PC-9 (cell line): ENCODE data around the gene OR8G1. TPM values are rescaled to one million over a fixed set of nuclear protein-coding genes. Genes with fewer than 3 reads are reported as not detected.

Experiments used
- BruUV-seq: library from RNA; stranded (reverse); fragments of 400-500 nt; replicated peaks from 2 replicates; lab custom pipeline; 2021; lab: Mats Ljungman, UMichigan
- CTCF ChIA-PET: fragments of 300-600 bp; sonication (Branson Sonifier 250); formaldehyde crosslinking; loops from one replicate; lab custom pipeline; 2022; ENCODE audit warnings: antibody characterized with exemption; lab: Charles Lee
- POLR2A ChIA-PET: fragments of 300-600 bp; sonication (Branson Sonifier 250); formaldehyde crosslinking; loops from one replicate; lab custom pipeline; 2022; ENCODE audit warnings: antibody characterized with exemption; ENCODE audit not compliant: unreplicated experiment; lab: Charles Lee
- DNase-seq, 2 experiments: peaks; one replicate each; pipeline versions ENCODE4 v3.0.0 to v3.0.0-alpha.2; 2015 to 2022; ENCODE audit warnings: mixed read lengths in 1 of 2
- H2AFZ ChIP-seq: fragments of 200-600 bp; sonication (generic); 2 replicates; pipeline ENCODE4 v1.8.1; 2017; ENCODE audit warnings: antibody characterized with exemption
- H3F3A ChIP-seq: fragments of 200-600 bp; sonication (generic); 2 replicates; pipeline ENCODE4 v1.8.1; 2017; ENCODE audit warnings: antibody characterized with exemption, mild to moderate bottlenecking, low read depth; ENCODE audit not compliant: insufficient read depth
- H3K27ac ChIP-seq: fragments of 200-600 bp; sonication (generic); 2 replicates; pipeline ENCODE4 v1.6.1; 2016; ENCODE audit warnings: mixed run types
- H3K27me3 ChIP-seq: fragments of 200-600 bp; sonication (generic); 2 replicates; pipeline ENCODE4 v1.6.1; 2016; ENCODE audit warnings: low read depth, mixed run types; ENCODE audit not compliant: insufficient read depth
- H3K36me3 ChIP-seq: fragments of 200-600 bp; sonication (generic); 2 replicates; pipeline ENCODE4 v1.6.1; 2016; ENCODE audit warnings: low read depth, mixed run types
- H3K4me1 ChIP-seq: fragments of 200-600 bp; sonication (generic); replicated peaks from 2 replicates; pipeline ENCODE4 v1.6.1; 2016; ENCODE audit warnings: mixed run types; ENCODE audit not compliant: insufficient read depth
- H3K4me2 ChIP-seq: fragments of 200-600 bp; sonication (generic); 2 replicates; pipeline ENCODE4 v1.6.1; 2017; ENCODE audit warnings: mixed run types
- H3K4me3 ChIP-seq: fragments of 200-600 bp; sonication (generic); 2 replicates; pipeline ENCODE4 v1.6.1; 2016; ENCODE audit warnings: mixed run types
- H3K79me2 ChIP-seq: fragments of 200-600 bp; sonication (generic); 2 replicates; pipeline ENCODE4 v1.6.1; 2017; ENCODE audit warnings: low read depth, mixed run types
- H3K9me2 ChIP-seq: fragments of 200-600 bp; sonication (generic); 2 replicates; pipeline ENCODE4 v1.8.1; 2017; ENCODE audit warnings: mild to moderate bottlenecking; ENCODE audit not compliant: insufficient read depth
- H3K9me3 ChIP-seq: fragments of 200-600 bp; sonication (generic); 2 replicates; pipeline ENCODE4 v1.8.1; 2016; ENCODE audit warnings: low read depth; ENCODE audit not compliant: insufficient read depth
- H4K20me1 ChIP-seq: fragments of 200-600 bp; sonication (generic); 2 replicates; pipeline ENCODE4 v1.8.1; 2017; ENCODE audit not compliant: insufficient read depth
- CTCF ChIP-seq: fragments of 200-600 bp; sonication (generic); conservative IDR thresholded peaks from 2 replicates; pipeline ENCODE4 v1.6.1; 2017; ENCODE audit warnings: mixed run types, antibody characterized with exemption, mild to moderate bottlenecking, moderate library complexity
- EZH2 ChIP-seq: fragments of 200-600 bp; sonication (generic); IDR thresholded peaks from 2 replicates; pipeline ENCODE4 v1.8.0; 2017; ENCODE audit warnings: antibody characterized with exemption, low read depth
- intact Hi-C: fragments of 100-400 bp; cut with micrococcal nuclease; formaldehyde crosslinking; loops from one replicate; pipeline ENCODE4 v1.10.0; 2022; ENCODE audit not compliant: unreplicated experiment
- total RNA-seq: library from RNA; stranded (reverse); gene quantifications from 2 replicates; pipeline ENCODE4 v1.2.3, GENCODE V29; 2021

Gene OR8G1
- total RNA-seq, 1 experiment from 2014 or later: not detected

GRCh38 chr11:124204008-124204407, 36.9 kb upstream of the OR8G1 start:
- BruUV-seq: no TSS peak
- no peaks in the 10 kb centered on the region for H3K79me2 ChIP-seq
- ChIA-PET POLR2A (no interaction called here), CTCF (no interaction called here)
- H3K27me3 ChIP-seq: peaks cover 22% of the 10 kb centered on the region
- intact Hi-C loops: no loop called here
- no peaks in the 10 kb centered on the region for H4K20me1 ChIP-seq
- H3K4me2 ChIP-seq: no peak overlapping the region
- H3K9me3 ChIP-seq: no peaks in the 10 kb centered on the region
- H3K4me1 ChIP-seq: no peaks in the 10 kb centered on the region
- TF ChIP-seq CTCF (no peak), EZH2 (no peak)
- H3K4me3 ChIP-seq: no peak overlapping the region
- H3K27ac ChIP-seq: no peak overlapping the region
- no peak overlapping the region for H2AFZ ChIP-seq
- no peak for DNase-seq
- H3K9me2 ChIP-seq: no peaks in the 10 kb centered on the region
- H3K36me3 ChIP-seq: no peaks in the 10 kb centered on the region
- H3F3A ChIP-seq: no peaks in the 10 kb centered on the region

GRCh38 chr11:124207102-124207792, 33.6 kb upstream of the OR8G1 start:
- Histone ChIP-seq H3K36me3 (no peaks in the 10 kb centered on the region), H3F3A (no peaks in the 10 kb centered on the region), H2AFZ (no peak overlapping the region), H4K20me1 (no peaks in the 10 kb centered on the region), H3K4me3 (no peak overlapping the region), H3K9me3 (no peaks in the 10 kb centered on the region), H3K27ac (no peak overlapping the region), H3K4me2 (no peak overlapping the region), H3K79me2 (no peaks in the 10 kb centered on the region), H3K27me3 (peaks cover 15% of the 10 kb centered on the region), H3K9me2 (no peaks in the 10 kb centered on the region), H3K4me1 (no peaks in the 10 kb centered on the region)
- TF ChIP-seq CTCF (no peak), EZH2 (no peak)
- no peak for DNase-seq
- CTCF ChIA-PET: no interaction called here
- intact Hi-C loops: no loop called here
- no TSS peak for BruUV-seq
- POLR2A ChIA-PET: no interaction called here

GRCh38 chr11:124209824-124210357, 31.0 kb upstream of the OR8G1 start:
- no peaks in the 10 kb centered on the region for H3K36me3 ChIP-seq
- peaks cover 14% of the 10 kb centered on the region for H3K27me3 ChIP-seq
- no peak overlapping the region for H2AFZ ChIP-seq
- ChIA-PET CTCF (no interaction called here), POLR2A (no interaction called here)
- H4K20me1 ChIP-seq: no peaks in the 10 kb centered on the region
- DNase-seq: no peak
- H3K79me2 ChIP-seq: no peaks in the 10 kb centered on the region
- H3K4me3 ChIP-seq: no peak overlapping the region
- no peaks in the 10 kb centered on the region for H3K9me2 ChIP-seq
- no peaks in the 10 kb centered on the region for H3K4me1 ChIP-seq
- intact Hi-C loops: no loop called here
- TF ChIP-seq CTCF: no peak
- no peak for TF ChIP-seq EZH2
- no peak overlapping the region for H3K27ac ChIP-seq
- no TSS peak for BruUV-seq
- H3F3A ChIP-seq: no peaks in the 10 kb centered on the region
- no peaks in the 10 kb centered on the region for H3K9me3 ChIP-seq
- no peak overlapping the region for H3K4me2 ChIP-seq
